Adrenal gland (tissue), 19 donors: ENCODE measurements around the gene INIP. TPM values are rescaled to one million over a fixed set of nuclear protein-coding genes. Genes with fewer than 3 reads are reported as not detected.
A peak's percentile ranks its signal among the peaks of the same experiment; 100 is the strongest.

ENCODE experiments used
- DNase-seq, 7 donors: peaks; one replicate each; pipeline ENCODE4 v3.0.0-alpha.2; 2019 to 2020
- H3K27ac ChIP-seq, 5 donors: fragments of 200-600 bp; sonication (generic) in 4 of 5; 1 replicate in 3 of 5; 2 replicates in 2 of 5; pipeline versions ENCODE4 v1.5.1 to v1.8.0; 2016 to 2020; ENCODE audit warnings: mild to moderate bottlenecking in 1 of 5
- H3K27me3 ChIP-seq: fragments of 200-600 bp; 2 replicates; pipeline ENCODE4 v1.8.0; 2021
- H3K36me3 ChIP-seq, 2 donors: fragments of 200-600 bp; replicated peaks in 1 of 2; 1 replicate in 1 of 2; 2 replicates in 1 of 2; pipeline versions ENCODE4 v1.5.1 to v1.8.0; 2018 to 2022
- H3K4me1 ChIP-seq, 2 donors: fragments of 200-600 bp; replicated peaks in 1 of 2; 1 replicate in 1 of 2; 2 replicates in 1 of 2; pipeline versions ENCODE4 v1.5.1 to v1.8.0; 2018 to 2021
- H3K4me3 ChIP-seq, 4 donors: fragments of 200-600 bp; sonication (generic) in 3 of 4; one replicate each; pipeline ENCODE4 v1.5.1; 2016 to 2018
- H3K9me3 ChIP-seq, 3 donors: fragments of 200-600 bp; sonication (generic) in 1 of 3; replicated peaks in 1 of 3; 1 replicate in 2 of 3; 2 replicates in 1 of 3; pipeline versions ENCODE4 v1.5.1 to v1.8.0; 2016 to 2021
- CTCF ChIP-seq, 6 experiments: fragments of 450-650 bp in 4 of 6; fragments of 200-600 bp in 2 of 6; sonication (generic) in 1 of 6; IDR thresholded peaks; 1 replicate in 5 of 6; 2 replicates in 1 of 6; pipeline versions ENCODE4 v1.5.1 to v1.8.0; 2016 to 2021; ENCODE audit warnings: antibody characterized with exemption in 6 of 6, mild to moderate bottlenecking in 2 of 6, moderate library complexity in 1 of 6
- POLR2A ChIP-seq, 2 donors: fragments of 450-650 bp; IDR thresholded peaks; one replicate each; pipeline ENCODE4 v1.6.1; 2017; ENCODE audit warnings: antibody characterized with exemption in 2 of 2, mild to moderate bottlenecking in 2 of 2, moderate library complexity in 1 of 2
- WGBS, 4 donors: extraction: QIAGEN DNeasy Blood & Tissue Kit in 2 of 4; methylation state at CpG; one replicate each; pipeline versions ENCODE4 v1.1.5 to v1.1.7; 2013 to 2017; 5-methylcytosine and 5-hydroxymethylcytosine counted together
- intact Hi-C, 2 donors: fragments of 100-400 bp; cut with DNase I; formaldehyde crosslinking; loops; one replicate each; pipeline versions ENCODE4 v1.14.1 to v1.15.0; 2022 to 2023
- long read RNA-seq, 10 donors: library from polyadenylated mRNA in 3 of 10; unstranded in 2 of 10; stranded (forward) in 1 of 10; transcript quantifications; one replicate each; pipeline ENCODE4 v2.0.0 and lab custom pipeline, GENCODE V29; 2021 to 2026
- polyA plus RNA-seq, 3 donors: library from polyadenylated mRNA; stranded (reverse); fragments of 200-250 nt in 2 of 3; fragments of 350-450 nt in 1 of 3; fragmentation: Illumina TruSeq in 1 of 3; extraction: RNeasy Lipid Tissue Mini Kit (QIAGEN cat#74804) in 1 of 3; gene quantifications; one replicate each; pipeline ENCODE4 v1.2.3, GENCODE V29; 2013 to 2014
- total RNA-seq, 9 donors: library from RNA; depleted of rRNA in 4 of 9; stranded (reverse); fragments of >200 nt in 4 of 9; fragments of 120-200 nt in 1 of 9; fragmentation: NEBNext Ultra II Directional in 1 of 9; extraction: Animal tissue kit (Norgen Biotek cat#: 25700) in 1 of 9; gene quantifications; one replicate each; pipeline versions ENCODE4 v1.1.0 to v1.2.4, GENCODE V29; 2013 to 2023
- donor health status: healthy with polysubstance abuse.
- donor health status: Bipolar disorder and iron deficiency.
- donor health status: DM: yes; HTN: yes; CAD: no.
- donor health status: DM: no; HTN: no; CAD: no.
- donor health status: DM: no; HTN: no; CAD: no.
- donor health status: DM: yes; HTN: yes; CAD: no.

INIP gene
- total RNA-seq (10 to 100 TPM; 12.5 to 28.2 (median 20.2) TPM), polyA plus RNA-seq (10 to 100 TPM in 1 of 3 donors, 1 to 10 TPM in 2; 5.5 to 23.4 (median 6.7) TPM)
- long read RNA-seq, donor 1, full-length matches to known transcripts = 7 of 7 reads
- long read RNA-seq, donor 1, partial matches to known transcripts = 0 of 7 reads
- long read RNA-seq, donor 1, other reads (novel, unspliced or antisense) = 0 of 7 reads
- long read RNA-seq, donor 2, full-length matches to known transcripts = 6 of 6 reads
- long read RNA-seq, donor 2, partial matches to known transcripts = 0 of 6 reads
- long read RNA-seq, donor 2, other reads (novel, unspliced or antisense) = 0 of 6 reads
- long read RNA-seq, donor 3, full-length matches to known transcripts = 6 of 6 reads
- long read RNA-seq, donor 3, partial matches to known transcripts = 0 of 6 reads
- long read RNA-seq, donor 3, other reads (novel, unspliced or antisense) = 0 of 6 reads
- long read RNA-seq, donor 4, full-length matches to known transcripts = 4 of 4 reads
- long read RNA-seq, donor 4, partial matches to known transcripts = 0 of 4 reads
- long read RNA-seq, donor 4, other reads (novel, unspliced or antisense) = 0 of 4 reads
- long read RNA-seq, donor 5, full-length matches to known transcripts = 5 of 5 reads
- long read RNA-seq, donor 5, partial matches to known transcripts = 0 of 5 reads
- long read RNA-seq, donor 5, other reads (novel, unspliced or antisense) = 0 of 5 reads
- long read RNA-seq, donor 6, full-length matches to known transcripts = 2 of 6 reads
- long read RNA-seq, donor 6, partial matches to known transcripts = 0 of 6 reads
- long read RNA-seq, donor 6, other reads (novel, unspliced or antisense) = 4 of 6 reads
- long read RNA-seq, donor 7, full-length matches to known transcripts = 3 of 3 reads
- long read RNA-seq, donor 7, partial matches to known transcripts = 0 of 3 reads
- long read RNA-seq, donor 7, other reads (novel, unspliced or antisense) = 0 of 3 reads
- long read RNA-seq, donor 8, full-length matches to known transcripts = 4 of 4 reads
- long read RNA-seq, donor 8, partial matches to known transcripts = 0 of 4 reads
- long read RNA-seq, donor 8, other reads (novel, unspliced or antisense) = 0 of 4 reads
- long read RNA-seq, donor 9, full-length matches to known transcripts = 5 of 5 reads
- long read RNA-seq, donor 9, partial matches to known transcripts = 0 of 5 reads
- long read RNA-seq, donor 9, other reads (novel, unspliced or antisense) = 0 of 5 reads
- long read RNA-seq, donor 10, full-length matches to known transcripts = 1 of 1 reads
- long read RNA-seq, donor 10, partial matches to known transcripts = 0 of 1 reads
- long read RNA-seq, donor 10, other reads (novel, unspliced or antisense) = 0 of 1 reads

DNA sequence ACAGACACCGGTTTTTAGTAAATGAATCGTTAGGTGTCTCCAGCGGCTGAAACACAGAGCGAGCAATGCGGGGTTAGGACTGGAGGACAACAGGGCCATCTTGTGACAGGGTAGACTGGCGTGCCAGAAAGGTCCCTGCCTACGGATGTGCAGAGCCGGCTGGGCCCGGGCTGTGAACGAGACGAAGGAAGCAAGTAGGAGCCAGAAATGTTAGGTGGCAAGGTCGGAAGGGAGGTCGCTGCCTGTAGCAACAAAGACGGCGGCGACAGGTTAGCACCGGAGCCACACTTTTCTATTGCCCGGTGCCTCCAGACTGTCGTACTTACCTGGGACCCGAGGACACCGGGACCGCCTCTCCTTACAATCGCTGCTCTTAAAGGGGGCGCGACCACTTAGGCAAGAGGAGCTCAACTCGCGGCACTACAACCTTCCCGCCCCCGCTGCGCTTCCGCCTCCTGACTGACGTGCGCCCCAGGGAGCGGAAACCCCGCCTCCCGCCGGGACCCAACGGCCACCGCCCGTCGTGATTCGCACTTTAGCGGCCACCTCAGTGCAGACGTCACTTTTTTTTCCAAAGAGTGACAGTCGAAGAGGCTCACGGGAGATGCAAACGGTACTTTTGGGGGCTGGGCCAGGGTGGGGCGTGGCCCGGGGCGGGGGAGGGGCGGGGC lies at the start of gene INIP:
Gene INIP, minus strand, starts transcription at position 457 of the 671 bp plus-strand sequence. CDS start 1,632 bp downstream, outside the sequence.
- intact Hi-C loops = no loop called here
- peak; percentile 96 to 98 (median 97) for DNase-seq
- Histone ChIP-seq H3K4me3 (peak within 1 kb of the TSS; percentile 46 to 95 (median 79)), H3K9me3 (no peaks in the 10 kb centered on the region), H3K27ac (peak within 1 kb of the TSS; percentile 80 to 96 (median 90)), H3K4me1 (peaks cover 7 to 11% of the 10 kb centered on the region in 2 donors), H3K27me3 (no peaks in the 10 kb centered on the region), H3K36me3 (no peaks in the 10 kb centered on the region)
- TF ChIP-seq POLR2A (IDR thresholded peaks at IDR 0.05) (peak in 1 of 2 donors; percentile 81), CTCF (IDR thresholded peaks at IDR 0.05) (peak in 1 of 6 experiments; percentile 18)
- WGBS, 4 donors = 0 to 2% (median 1%) methylated on average over 9 to 51 of the region's 51 CpGs

GRCh38 chr9:112765281-112765680 lies 47.4 kb upstream of the INIP start:
- TF ChIP-seq CTCF (IDR thresholded peaks at IDR 0.05) (no peak), POLR2A (IDR thresholded peaks at IDR 0.05) (no peak)
- Histone ChIP-seq H3K4me3 (no peak overlapping the region), H3K27me3 (no peaks in the 10 kb centered on the region), H3K36me3 (no peaks in the 10 kb centered on the region), H3K4me1 (no peaks in the 10 kb centered on the region), H3K9me3 (peaks cover 0 to 8% (median 0%) of the 10 kb centered on the region in 3 donors), H3K27ac (no peak overlapping the region)
- DNase-seq = no peak
- WGBS, 4 donors = 90 to 97% (median 92%) methylated on average over 1 of the region's 1 CpG
- intact Hi-C loops = no loop called here

DNA sequence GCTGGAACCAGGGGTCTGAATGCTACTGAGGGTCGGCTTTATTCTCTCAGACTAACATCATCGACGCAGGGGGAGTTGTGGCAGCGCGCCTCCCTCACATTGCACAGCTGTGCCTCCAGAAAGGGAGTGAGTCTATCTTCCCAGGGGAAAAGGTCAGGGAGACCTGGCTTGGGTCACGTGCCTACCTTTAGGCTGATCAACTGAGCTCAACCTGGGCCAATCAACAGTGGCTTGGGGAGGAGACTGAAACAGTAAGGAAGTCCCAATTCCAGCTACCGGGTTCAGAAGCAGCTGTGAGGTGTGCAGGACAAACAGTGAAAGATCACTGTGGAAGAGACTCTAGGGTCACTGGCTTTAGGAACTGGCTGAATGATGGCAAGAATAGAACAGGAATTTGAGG lies 46.9 kb upstream of the INIP start:
- Histone ChIP-seq H3K36me3 (no peaks in the 10 kb centered on the region), H3K4me1 (no peaks in the 10 kb centered on the region), H3K9me3 (peaks cover 0 to 8% (median 0%) of the 10 kb centered on the region in 3 donors), H3K27ac (no peak overlapping the region), H3K4me3 (no peak overlapping the region), H3K27me3 (no peaks in the 10 kb centered on the region)
- peak in 1 of 7 donors; percentile 25 for DNase-seq
- no peak for TF ChIP-seq POLR2A (IDR thresholded peaks at IDR 0.05)
- TF ChIP-seq CTCF (IDR thresholded peaks at IDR 0.05) = no peak
- intact Hi-C loops = no loop called here
- 69 to 82% (median 76%) methylated on average over 6 to 7 of the region's 7 CpGs for WGBS, 4 donors
